ENCODE results near the gene PCDHGC5. TPM values are rescaled to one million over a fixed set of nuclear protein-coding genes. Genes with fewer than 3 reads are reported as not detected.

The PCDHGC5 gene
- total and polyA plus RNA-seq, 2 of the 8 experiments (the other 6 are each of a cell fraction or from before 2014, with no cell fraction given), result 0.41 to 1.1 TPM

GRCh38 chr5:141521244-141521781, 32.4 kb downstream of the PCDHGC5 start:
- Histone ChIP-seq H3K23me2 (ENCODE audit: low read depth, low read length) (no peaks in the 10 kb centered on the region), H4K20me1 (replicated peaks in 1 of 2; ENCODE audit: control insufficient read depth in 1 of 2, insufficient read depth in 2 of 2, low read length in 2 of 2) (no peaks in the 10 kb centered on the region), H3K56ac (replicated peaks; ENCODE audit: insufficient read length, low read depth, low read length) (no peak overlapping the region), H3K79me2 (ENCODE audit: control insufficient read depth in 1 of 2, insufficient read depth in 2 of 2, low read length in 2 of 2) (no peaks in the 10 kb centered on the region), H3K23ac (ENCODE audit: insufficient read length) (no peak overlapping the region), H3K4me3 (ENCODE audit: extremely low read depth in 1 of 4, insufficient read depth in 2 of 4, low read depth in 3 of 4, low read length in 4 of 4) (no peak overlapping the region), H3K4me2 (ENCODE audit: insufficient read depth in 1 of 2, low read depth in 2 of 2, low read length in 2 of 2) (no peak overlapping the region), H2AK5ac (ENCODE audit: low read depth, low read length) (no peak overlapping the region), H2BK15ac (ENCODE audit: low read length) (no peak overlapping the region), H3K18ac (ENCODE audit: extremely low read depth, low read length) (no peak overlapping the region), H3K4me1 (replicated peaks in 1 of 4; ENCODE audit: control insufficient read depth in 3 of 4, insufficient read depth in 4 of 4, low read length in 3 of 4) (peaks cover 2 to 15% (median 8%) of the 10 kb centered on the region in 4 experiments; a peak in 6 of 7 replicates), H3K36me3 (ENCODE audit: control insufficient read depth in 2 of 4, insufficient read depth in 4 of 4, low read length in 3 of 4) (peaks cover 16 to 40% (median 33%) of the 10 kb centered on the region in 4 experiments), H2AFZ (ENCODE audit: low read length) (no peak overlapping the region), H2BK20ac (ENCODE audit: low read length) (no peak overlapping the region), H2BK120ac (replicated peaks; ENCODE audit: low read depth, low read length) (no peak overlapping the region), H2BK5ac (ENCODE audit: low read depth, low read length) (no peak overlapping the region), H2BK12ac (ENCODE audit: low read depth, low read length) (no peak overlapping the region), H3K14ac (ENCODE audit: insufficient read length) (no peak overlapping the region), H4K8ac (ENCODE audit: extremely low read depth, insufficient read depth, low read length) (no peak overlapping the region), H3K79me1 (ENCODE audit: low read depth, low read length) (no peaks in the 10 kb centered on the region), H4K5ac (ENCODE audit: insufficient read length, low read depth, low read length) (no peak overlapping the region), H3K4ac (replicated peaks; ENCODE audit: insufficient read length, low read depth, low read length) (no peak overlapping the region), H4K91ac (replicated peaks; ENCODE audit: insufficient read length, low read length) (no peak overlapping the region), H3K27me3 (replicated peaks in 1 of 4; ENCODE audit: control insufficient read depth in 3 of 4, extremely low read depth in 1 of 4, insufficient read depth in 3 of 4, low read length in 3 of 4) (no peaks in the 10 kb centered on the region), H3K9me3 (ENCODE audit: insufficient read depth in 2 of 2, low read depth in 1 of 2, low read length in 1 of 2) (no peaks in the 10 kb centered on the region), H3K9ac (replicated peaks in 1 of 4; ENCODE audit: extremely low read depth in 1 of 4, low read depth in 3 of 4, low read length in 3 of 4) (no peak overlapping the region), H3K27ac (ENCODE audit: low read depth, low read length) (no peak overlapping the region)
- ChIA-PET CTCF (ENCODE audit: partially characterized antibody) (interaction anchor here (0.7 to 50.9 kb wide), 20 partner anchors 10 to 386 kb away, joined by 3 to 1236 read pairs (median 4); partner anchors contain the start of genes PCDHB10, PCDHB11, PCDHB14 and PCDHB5), POLR2A (ENCODE audit: partially characterized antibody) (interaction anchor here (1.7 to 4.8 kb wide), 3 partner anchors 7 to 108 kb away, joined by 6 to 29 read pairs (median 6); partner anchors contain the start of gene PCDHGA10)
- FAIRE-seq, result no peak
- WGBS, 2 experiments (ENCODE audit: extremely low coverage in 1 of 2, insufficient coverage in 1 of 2, insufficient read length in 1 of 2, insufficient replicate concordance in 2 of 2, low coverage in 1 of 2, low lambda C conversion rate in 2 of 2, missing lambda C conversion rate in 1 of 2), result 90% methylated on average over 2 of the region's 2 CpGs; no CpG with 5 or more reads in 1 of the 2 experiments
- DNase-seq (ENCODE audit: low read depth in 1 of 2, low spot score in 2 of 2), result no peak
- TF ChIP-seq, protein P1, sequence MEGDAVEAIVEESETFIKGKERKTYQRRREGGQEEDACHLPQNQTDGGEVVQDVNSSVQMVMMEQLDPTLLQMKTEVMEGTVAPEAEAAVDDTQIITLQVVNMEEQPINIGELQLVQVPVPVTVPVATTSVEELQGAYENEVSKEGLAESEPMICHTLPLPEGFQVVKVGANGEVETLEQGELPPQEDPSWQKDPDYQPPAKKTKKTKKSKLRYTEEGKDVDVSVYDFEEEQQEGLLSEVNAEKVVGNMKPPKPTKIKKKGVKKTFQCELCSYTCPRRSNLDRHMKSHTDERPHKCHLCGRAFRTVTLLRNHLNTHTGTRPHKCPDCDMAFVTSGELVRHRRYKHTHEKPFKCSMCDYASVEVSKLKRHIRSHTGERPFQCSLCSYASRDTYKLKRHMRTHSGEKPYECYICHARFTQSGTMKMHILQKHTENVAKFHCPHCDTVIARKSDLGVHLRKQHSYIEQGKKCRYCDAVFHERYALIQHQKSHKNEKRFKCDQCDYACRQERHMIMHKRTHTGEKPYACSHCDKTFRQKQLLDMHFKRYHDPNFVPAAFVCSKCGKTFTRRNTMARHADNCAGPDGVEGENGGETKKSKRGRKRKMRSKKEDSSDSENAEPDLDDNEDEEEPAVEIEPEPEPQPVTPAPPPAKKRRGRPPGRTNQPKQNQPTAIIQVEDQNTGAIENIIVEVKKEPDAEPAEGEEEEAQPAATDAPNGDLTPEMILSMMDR (IDR thresholded peaks at IDR 0.05; ENCODE audit: control extremely low read depth in 1 of 3, insufficient read depth in 1 of 3, low read depth in 1 of 3, low read length in 3 of 3), result no peak
- TF ChIP-seq, protein P2, sequence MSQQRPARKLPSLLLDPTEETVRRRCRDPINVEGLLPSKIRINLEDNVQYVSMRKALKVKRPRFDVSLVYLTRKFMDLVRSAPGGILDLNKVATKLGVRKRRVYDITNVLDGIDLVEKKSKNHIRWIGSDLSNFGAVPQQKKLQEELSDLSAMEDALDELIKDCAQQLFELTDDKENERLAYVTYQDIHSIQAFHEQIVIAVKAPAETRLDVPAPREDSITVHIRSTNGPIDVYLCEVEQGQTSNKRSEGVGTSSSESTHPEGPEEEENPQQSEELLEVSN (IDR thresholded peaks at IDR 0.05), result no peak
- no peak for TF ChIP-seq SP4 (IDR thresholded peaks at IDR 0.05; ENCODE audit: low read length)
- no peak for TF ChIP-seq HDAC2 (IDR thresholded peaks at IDR 0.05; ENCODE audit: borderline replicate concordance in 1 of 2, low read depth in 2 of 2, low read length in 2 of 2)
- TF ChIP-seq PHF8 (conservative IDR thresholded peaks at IDR 0.05; ENCODE audit: low read depth, low read length), result no peak
- TF ChIP-seq ZNF274 (IDR thresholded peaks at IDR 0.05; ENCODE audit: borderline replicate concordance, extremely low read depth, low read length), result no peak
- no peak for TF ChIP-seq SIN3A (conservative IDR thresholded peaks at IDR 0.05 in 1 of 2, IDR thresholded peaks at IDR 0.05 in 1 of 2; ENCODE audit: low read depth in 1 of 2, low read length in 2 of 2)
- TF ChIP-seq RXRA (IDR thresholded peaks at IDR 0.05; ENCODE audit: insufficient read depth, low read depth, low read length), result no peak

Measured in H1 (cell line).